HG03135 (cell line): ENCODE measurements around the gene TBC1D3E.
"Not testable (repeated sequence)": the region's sequence is repeated elsewhere in the genome, so short reads cannot be mapped to it uniquely, and the experiment has no call there.

Source experiments
- ATAC-seq: cut with Tn5 transposase; IDR thresholded peaks from one replicate; pipeline ENCODE4 v1.9.1; 2021; ENCODE audit warnings: mild to moderate bottlenecking, moderate library complexity; ENCODE audit not compliant: unreplicated experiment

The TBC1D3E gene

GRCh38 chr17:38127651-38128050 is at the start of gene TBC1D3E:
TBC1D3E (plus strand) TSS chr17:38127951; CDS start chr17:38129496, 1,545 bp downstream.
- not testable (repeated sequence) for ATAC-seq

GRCh38 chr17:38087344-38087743 is 40.4 kb upstream of the TBC1D3E start:
- not testable (repeated sequence) for ATAC-seq

GRCh38 chr17:38088120-38088519 is 39.6 kb upstream of the TBC1D3E start:
- ATAC-seq: not testable (repeated sequence)

- ATAC-seq: not testable (repeated sequence)
Measured at GRCh38 chr17:38094059-38094694, 33.6 kb upstream of the TBC1D3E start.

- not testable (repeated sequence) for ATAC-seq
Measured at GRCh38 chr17:38099262-38099661, 28.5 kb upstream of the TBC1D3E start.

GRCh38 chr17:38119829-38120228 is 7.9 kb upstream of the TBC1D3E start:
- not testable (repeated sequence) for ATAC-seq

- not testable (repeated sequence) for ATAC-seq
Measured at GRCh38 chr17:38134860-38135259, 7.1 kb downstream of the TBC1D3E start.
